Measurements from ENCODE around the gene MBP. TPM values are rescaled to one million over a fixed set of nuclear protein-coding genes. Genes with fewer than 3 reads are reported as not detected.

Gene MBP
- total and polyA plus RNA-seq, 10 of the 15 experiments (the other 5 are each of a cell fraction or from before 2014, with no cell fraction given) = 12.2 to 67.8 (median 42.1) TPM

DNA sequence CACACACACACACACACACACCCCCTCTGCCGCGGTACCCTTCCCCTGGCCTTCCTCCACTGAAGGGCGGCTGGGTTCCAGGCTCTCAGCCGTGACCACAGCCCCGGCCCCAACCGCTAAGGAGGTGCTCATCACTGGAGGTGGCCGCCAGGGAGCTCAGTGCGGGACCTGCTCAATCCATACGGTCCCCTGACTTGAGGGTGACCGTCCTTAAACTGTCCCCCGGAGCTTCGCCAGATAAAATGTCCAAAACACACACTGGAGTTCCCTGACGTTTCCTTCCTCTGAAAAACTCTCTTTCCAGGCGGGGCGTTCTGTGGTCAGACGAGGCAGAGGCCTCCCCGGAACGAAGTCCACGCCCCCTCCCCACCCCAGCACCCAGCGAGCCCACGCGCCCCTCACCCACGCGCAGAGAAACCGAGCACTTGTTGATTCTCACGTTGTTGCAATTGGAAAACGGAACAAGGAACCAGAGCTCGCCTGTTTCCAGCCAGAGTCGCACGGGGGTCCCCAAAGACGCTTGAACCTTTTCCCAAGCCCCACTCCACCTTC, 1.4 kb downstream of the MBP start (continued):
- TF ChIP-seq MXI1 (IDR thresholded peaks at IDR 0.05; ENCODE audit: low read depth, low read length) (no peak), POU2F2 (IDR thresholded peaks at IDR 0.05; ENCODE audit: borderline replicate concordance, low read depth, low read length) (no peak; the same call in 2 of the 3 replicates), RBBP5 (conservative IDR thresholded peaks at IDR 0.05) (no peak), IKZF2 (IDR thresholded peaks at IDR 0.05) (peak; percentile 48 to 51; a peak in 2 of 4 replicates), JUNB (IDR thresholded peaks at IDR 0.05) (no peak), SUZ12 (IDR thresholded peaks at IDR 0.05; ENCODE audit: unreplicated experiment) (no peak), BHLHE40 (IDR thresholded peaks at IDR 0.05; ENCODE audit: borderline replicate concordance in 1 of 2, low read depth in 2 of 2, low read length in 1 of 2) (peak in 1 of 2 experiments; percentile 6; a peak in 1 of 4 replicates), BACH1 (IDR thresholded peaks at IDR 0.05; ENCODE audit: borderline replicate concordance) (0 out of 2 replicates have a peak, but pooled peaks have one; percentile 15), PAX8 (IDR thresholded peaks at IDR 0.05) (no peak), GABPA (IDR thresholded peaks at IDR 0.05; ENCODE audit: low read depth) (no peak), NRF1 (conservative IDR thresholded peaks at IDR 0.05; ENCODE audit: low read depth, low read length) (no peak), SMAD5 (IDR thresholded peaks at IDR 0.05; ENCODE audit: low read depth) (no peak), SIN3A (IDR thresholded peaks at IDR 0.05; ENCODE audit: low read depth, low read length) (no peak), POLR2A (IDR thresholded peaks at IDR 0.05; ENCODE audit: low read depth, low read length) (no peak; the same call in 1 of the 2 replicates)
- TF ChIP-seq, protein P1, sequence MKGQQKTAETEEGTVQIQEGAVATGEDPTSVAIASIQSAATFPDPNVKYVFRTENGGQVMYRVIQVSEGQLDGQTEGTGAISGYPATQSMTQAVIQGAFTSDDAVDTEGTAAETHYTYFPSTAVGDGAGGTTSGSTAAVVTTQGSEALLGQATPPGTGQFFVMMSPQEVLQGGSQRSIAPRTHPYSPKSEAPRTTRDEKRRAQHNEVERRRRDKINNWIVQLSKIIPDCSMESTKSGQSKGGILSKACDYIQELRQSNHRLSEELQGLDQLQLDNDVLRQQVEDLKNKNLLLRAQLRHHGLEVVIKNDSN (IDR thresholded peaks at IDR 0.05; ENCODE audit: borderline replicate concordance, extremely low read length, insufficient read depth, low read depth, low read length) = no peak
- TF ChIP-seq, protein P2, sequence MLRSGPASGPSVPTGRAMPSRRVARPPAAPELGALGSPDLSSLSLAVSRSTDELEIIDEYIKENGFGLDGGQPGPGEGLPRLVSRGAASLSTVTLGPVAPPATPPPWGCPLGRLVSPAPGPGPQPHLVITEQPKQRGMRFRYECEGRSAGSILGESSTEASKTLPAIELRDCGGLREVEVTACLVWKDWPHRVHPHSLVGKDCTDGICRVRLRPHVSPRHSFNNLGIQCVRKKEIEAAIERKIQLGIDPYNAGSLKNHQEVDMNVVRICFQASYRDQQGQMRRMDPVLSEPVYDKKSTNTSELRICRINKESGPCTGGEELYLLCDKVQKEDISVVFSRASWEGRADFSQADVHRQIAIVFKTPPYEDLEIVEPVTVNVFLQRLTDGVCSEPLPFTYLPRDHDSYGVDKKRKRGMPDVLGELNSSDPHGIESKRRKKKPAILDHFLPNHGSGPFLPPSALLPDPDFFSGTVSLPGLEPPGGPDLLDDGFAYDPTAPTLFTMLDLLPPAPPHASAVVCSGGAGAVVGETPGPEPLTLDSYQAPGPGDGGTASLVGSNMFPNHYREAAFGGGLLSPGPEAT (IDR thresholded peaks at IDR 0.05; ENCODE audit: low read depth) = peak; percentile 30
- TF ChIP-seq, protein P3, sequence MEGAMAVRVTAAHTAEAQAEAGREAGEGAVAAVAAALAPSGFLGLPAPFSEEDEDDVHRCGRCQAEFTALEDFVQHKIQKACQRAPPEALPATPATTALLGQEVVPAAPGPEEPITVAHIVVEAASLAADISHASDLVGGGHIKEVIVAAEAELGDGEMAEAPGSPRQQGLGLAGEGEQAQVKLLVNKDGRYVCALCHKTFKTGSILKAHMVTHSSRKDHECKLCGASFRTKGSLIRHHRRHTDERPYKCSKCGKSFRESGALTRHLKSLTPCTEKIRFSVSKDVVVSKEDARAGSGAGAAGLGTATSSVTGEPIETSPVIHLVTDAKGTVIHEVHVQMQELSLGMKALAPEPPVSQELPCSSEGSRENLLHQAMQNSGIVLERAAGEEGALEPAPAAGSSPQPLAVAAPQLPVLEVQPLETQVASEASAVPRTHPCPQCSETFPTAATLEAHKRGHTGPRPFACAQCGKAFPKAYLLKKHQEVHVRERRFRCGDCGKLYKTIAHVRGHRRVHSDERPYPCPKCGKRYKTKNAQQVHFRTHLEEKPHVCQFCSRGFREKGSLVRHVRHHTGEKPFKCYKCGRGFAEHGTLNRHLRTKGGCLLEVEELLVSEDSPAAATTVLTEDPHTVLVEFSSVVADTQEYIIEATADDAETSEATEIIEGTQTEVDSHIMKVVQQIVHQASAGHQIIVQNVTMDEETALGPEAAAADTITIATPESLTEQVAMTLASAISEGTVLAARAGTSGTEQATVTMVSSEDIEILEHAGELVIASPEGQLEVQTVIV (IDR thresholded peaks at IDR 0.05; ENCODE audit: borderline replicate concordance, partially characterized antibody) = no peak
- TF ChIP-seq, protein P4, sequence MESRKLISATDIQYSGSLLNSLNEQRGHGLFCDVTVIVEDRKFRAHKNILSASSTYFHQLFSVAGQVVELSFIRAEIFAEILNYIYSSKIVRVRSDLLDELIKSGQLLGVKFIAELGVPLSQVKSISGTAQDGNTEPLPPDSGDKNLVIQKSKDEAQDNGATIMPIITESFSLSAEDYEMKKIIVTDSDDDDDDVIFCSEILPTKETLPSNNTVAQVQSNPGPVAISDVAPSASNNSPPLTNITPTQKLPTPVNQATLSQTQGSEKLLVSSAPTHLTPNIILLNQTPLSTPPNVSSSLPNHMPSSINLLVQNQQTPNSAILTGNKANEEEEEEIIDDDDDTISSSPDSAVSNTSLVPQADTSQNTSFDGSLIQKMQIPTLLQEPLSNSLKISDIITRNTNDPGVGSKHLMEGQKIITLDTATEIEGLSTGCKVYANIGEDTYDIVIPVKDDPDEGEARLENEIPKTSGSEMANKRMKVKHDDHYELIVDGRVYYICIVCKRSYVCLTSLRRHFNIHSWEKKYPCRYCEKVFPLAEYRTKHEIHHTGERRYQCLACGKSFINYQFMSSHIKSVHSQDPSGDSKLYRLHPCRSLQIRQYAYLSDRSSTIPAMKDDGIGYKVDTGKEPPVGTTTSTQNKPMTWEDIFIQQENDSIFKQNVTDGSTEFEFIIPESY (IDR thresholded peaks at IDR 0.05) = no peak
- TF ChIP-seq, protein P5, sequence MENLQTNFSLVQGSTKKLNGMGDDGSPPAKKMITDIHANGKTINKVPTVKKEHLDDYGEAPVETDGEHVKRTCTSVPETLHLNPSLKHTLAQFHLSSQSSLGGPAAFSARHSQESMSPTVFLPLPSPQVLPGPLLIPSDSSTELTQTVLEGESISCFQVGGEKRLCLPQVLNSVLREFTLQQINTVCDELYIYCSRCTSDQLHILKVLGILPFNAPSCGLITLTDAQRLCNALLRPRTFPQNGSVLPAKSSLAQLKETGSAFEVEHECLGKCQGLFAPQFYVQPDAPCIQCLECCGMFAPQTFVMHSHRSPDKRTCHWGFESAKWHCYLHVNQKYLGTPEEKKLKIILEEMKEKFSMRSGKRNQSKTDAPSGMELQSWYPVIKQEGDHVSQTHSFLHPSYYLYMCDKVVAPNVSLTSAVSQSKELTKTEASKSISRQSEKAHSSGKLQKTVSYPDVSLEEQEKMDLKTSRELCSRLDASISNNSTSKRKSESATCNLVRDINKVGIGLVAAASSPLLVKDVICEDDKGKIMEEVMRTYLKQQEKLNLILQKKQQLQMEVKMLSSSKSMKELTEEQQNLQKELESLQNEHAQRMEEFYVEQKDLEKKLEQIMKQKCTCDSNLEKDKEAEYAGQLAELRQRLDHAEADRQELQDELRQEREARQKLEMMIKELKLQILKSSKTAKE (IDR thresholded peaks at IDR 0.05; ENCODE audit: low read depth, poor library complexity, severe bottlenecking) = no peak
- TF ChIP-seq, protein P6, sequence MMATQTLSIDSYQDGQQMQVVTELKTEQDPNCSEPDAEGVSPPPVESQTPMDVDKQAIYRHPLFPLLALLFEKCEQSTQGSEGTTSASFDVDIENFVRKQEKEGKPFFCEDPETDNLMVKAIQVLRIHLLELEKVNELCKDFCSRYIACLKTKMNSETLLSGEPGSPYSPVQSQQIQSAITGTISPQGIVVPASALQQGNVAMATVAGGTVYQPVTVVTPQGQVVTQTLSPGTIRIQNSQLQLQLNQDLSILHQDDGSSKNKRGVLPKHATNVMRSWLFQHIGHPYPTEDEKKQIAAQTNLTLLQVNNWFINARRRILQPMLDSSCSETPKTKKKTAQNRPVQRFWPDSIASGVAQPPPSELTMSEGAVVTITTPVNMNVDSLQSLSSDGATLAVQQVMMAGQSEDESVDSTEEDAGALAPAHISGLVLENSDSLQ (IDR thresholded peaks at IDR 0.05) = no peak

Measured in GM12878 (cell line).